Stimulated activated naive B cell treated with anti-CD40 and anti-IgM and Interleukin-4, amounts not matched to agents 10 μg/mL and 1 μg/mL and 100 μg/mL, for 72 hours (primary cell): Measurements from ENCODE around the gene P2RY14.
A peak's percentile ranks its signal among the peaks of the same experiment; 100 is the strongest.
"Not testable (repeated sequence)": the region's sequence is repeated elsewhere in the genome, so short reads cannot be mapped to it uniquely, and the experiment has no call there.

Experiments used
- ATAC-seq, 2 donors: fragments of 150-1000 bp; cut with Tn5 transposase; replicated peaks; 2 replicates each; pipeline ENCODE4 v1.10.0; 2021; ENCODE audit warnings: moderate library complexity in 1 of 2
- DNase-seq: peaks from one replicate; pipeline ENCODE4 v3.0.0; 2021
- H3K27ac Mint-ChIP-seq: one replicate; pipeline ENCODE4 v1.8.0; 2022; ENCODE audit warnings: mild to moderate bottlenecking, mixed read lengths
- H3K27me3 Mint-ChIP-seq, 2 donors: one replicate each; pipeline ENCODE4 v1.8.0; 2022; ENCODE audit warnings: mixed read lengths in 2 of 2
- H3K36me3 Mint-ChIP-seq, 2 donors: one replicate each; pipeline ENCODE4 v1.8.0; 2022; ENCODE audit warnings: mixed read lengths in 2 of 2, mild to moderate bottlenecking in 1 of 2
- H3K4me1 Mint-ChIP-seq, 2 donors: one replicate each; pipeline ENCODE4 v1.8.0; 2022; ENCODE audit warnings: mixed read lengths in 2 of 2, mild to moderate bottlenecking in 1 of 2
- H3K4me3 Mint-ChIP-seq, 2 donors: one replicate each; pipeline ENCODE4 v1.8.0; 2022; ENCODE audit warnings: mild to moderate bottlenecking in 2 of 2, mixed read lengths in 2 of 2, moderate library complexity in 1 of 2
- H3K9me3 Mint-ChIP-seq, 2 donors: one replicate each; pipeline ENCODE4 v1.8.0; 2022; ENCODE audit warnings: mixed read lengths in 2 of 2, mild to moderate bottlenecking in 1 of 2

Gene P2RY14

GRCh38 chr3:151183265-151183671 lies 95.1 kb downstream of the P2RY14 start:
- no peak for ATAC-seq

GRCh38 chr3:151182349-151183079 lies 95.8 kb downstream of the P2RY14 start:
- ATAC-seq (no peak), DNase-seq (no peak)
- Mint-ChIP-seq H3K4me3 (no peak overlapping the region), H3K27me3 (peaks cover 0 to 5% of the 10 kb centered on the region in 2 donors), H3K36me3 (no peaks in the 10 kb centered on the region), H3K4me1 (peaks cover 7 to 9% of the 10 kb centered on the region in 2 donors), H3K27ac (no peak overlapping the region), H3K9me3 (no peaks in the 10 kb centered on the region)

More at GRCh38 chr3:151183265-151183671, 95.1 kb downstream of the P2RY14 start:
- Mint-ChIP-seq H3K4me1 (peaks cover 7 to 9% of the 10 kb centered on the region in 2 donors), H3K36me3 (no peaks in the 10 kb centered on the region), H3K9me3 (no peaks in the 10 kb centered on the region), H3K4me3 (no peak overlapping the region), H3K27ac (no peak overlapping the region), H3K27me3 (peaks cover 0 to 5% of the 10 kb centered on the region in 2 donors)
- DNase-seq: no peak

- Mint-ChIP-seq H3K4me1 (peaks cover 0 to 2% of the 10 kb centered on the region in 2 donors), H3K27me3 (peaks cover 0 to 5% of the 10 kb centered on the region in 2 donors), H3K4me3 (no peak overlapping the region), H3K9me3 (no peaks in the 10 kb centered on the region), H3K36me3 (no peaks in the 10 kb centered on the region), H3K27ac (no peak overlapping the region)
- ATAC-seq: no peak
- DNase-seq: no peak
Measured at GRCh38 chr3:151178208-151178845, 100.0 kb downstream of the P2RY14 start.

- DNase-seq (no peak), ATAC-seq (no peak)
- Mint-ChIP-seq H3K36me3 (no peaks in the 10 kb centered on the region), H3K4me1 (peaks cover 16 to 17% of the 10 kb centered on the region in 2 donors), H3K27me3 (no peaks in the 10 kb centered on the region), H3K9me3 (no peaks in the 10 kb centered on the region), H3K4me3 (no peak overlapping the region), H3K27ac (no peak overlapping the region)
Measured at GRCh38 chr3:151175952-151176351, 102.4 kb downstream of the P2RY14 start.

- H3K9me3 Mint-ChIP-seq: no peaks in the 10 kb centered on the region
Measured at GRCh38 chr3:151174351-151174750, 104.0 kb downstream of the P2RY14 start.

GRCh38 chr3:151171145-151171757 lies 107.1 kb downstream of the P2RY14 start:
- ATAC-seq (peak; percentile 61), DNase-seq (peak; percentile 21)
- H3K4me3 Mint-ChIP-seq: peak overlapping the region; percentile 47 to 57
- no peaks in the 10 kb centered on the region for H3K36me3 Mint-ChIP-seq
- peak overlapping the region; percentile 87 for H3K27ac Mint-ChIP-seq
- H3K27me3 Mint-ChIP-seq: no peaks in the 10 kb centered on the region
- H3K9me3 Mint-ChIP-seq: no peaks in the 10 kb centered on the region
- peaks cover 24 to 37% of the 10 kb centered on the region in 2 donors for H3K4me1 Mint-ChIP-seq

More at GRCh38 chr3:151174351-151174750, 104.0 kb downstream of the P2RY14 start:
- no peak overlapping the region for H3K4me3 Mint-ChIP-seq
- no peaks in the 10 kb centered on the region for H3K36me3 Mint-ChIP-seq
- DNase-seq (no peak), ATAC-seq (no peak)
- peaks cover 22 to 33% of the 10 kb centered on the region in 2 donors for H3K4me1 Mint-ChIP-seq
- H3K27ac Mint-ChIP-seq: no peak overlapping the region
- H3K27me3 Mint-ChIP-seq: no peaks in the 10 kb centered on the region

- DNase-seq (peak; percentile 51), ATAC-seq (peak; percentile 68 to 69)
- Mint-ChIP-seq H3K4me3 (peak overlapping the region; percentile 47 to 58), H3K4me1 (peaks cover 24 to 37% of the 10 kb centered on the region in 2 donors), H3K27ac (peak overlapping the region; percentile 87)
- not testable (repeated sequence) for H3K27me3 Mint-ChIP-seq, H3K9me3 Mint-ChIP-seq, H3K36me3 Mint-ChIP-seq
Measured at GRCh38 chr3:151169948-151170679, 108.2 kb downstream of the P2RY14 start.

- Mint-ChIP-seq H3K4me3 (peak overlapping the region; percentile 47 to 58), H3K4me1 (peaks cover 24 to 37% of the 10 kb centered on the region in 2 donors), H3K27me3 (no peaks in the 10 kb centered on the region), H3K36me3 (no peaks in the 10 kb centered on the region), H3K27ac (peak overlapping the region; percentile 87), H3K9me3 (no peaks in the 10 kb centered on the region)
- DNase-seq (no peak), ATAC-seq (peak; percentile 78 to 81)
Measured at GRCh38 chr3:151169262-151169947, 108.9 kb downstream of the P2RY14 start.

GRCh38 chr3:151168269-151169094 lies 109.9 kb downstream of the P2RY14 start:
- DNase-seq (peak; percentile 48), ATAC-seq (peak; percentile 41 to 55)
- no peak overlapping the region for H3K4me3 Mint-ChIP-seq
- no peaks in the 10 kb centered on the region for H3K36me3 Mint-ChIP-seq
- H3K27me3 Mint-ChIP-seq: no peaks in the 10 kb centered on the region
- H3K4me1 Mint-ChIP-seq: peaks cover 24 to 37% of the 10 kb centered on the region in 2 donors
- H3K27ac Mint-ChIP-seq: no peak overlapping the region
- H3K9me3 Mint-ChIP-seq: no peaks in the 10 kb centered on the region

GRCh38 chr3:151166161-151166560 lies 112.2 kb downstream of the P2RY14 start:
- Mint-ChIP-seq H3K27me3 (no peaks in the 10 kb centered on the region), H3K27ac (no peak overlapping the region), H3K36me3 (no peaks in the 10 kb centered on the region), H3K4me1 (peaks cover 12 to 22% of the 10 kb centered on the region in 2 donors), H3K4me3 (no peak overlapping the region), H3K9me3 (no peaks in the 10 kb centered on the region)
- ATAC-seq (no peak), DNase-seq (no peak)

GRCh38 chr3:151165226-151165625 lies 113.1 kb downstream of the P2RY14 start:
- Mint-ChIP-seq H3K4me3 (no peak overlapping the region), H3K36me3 (no peaks in the 10 kb centered on the region), H3K4me1 (peaks cover 5 to 13% of the 10 kb centered on the region in 2 donors), H3K9me3 (no peaks in the 10 kb centered on the region), H3K27me3 (no peaks in the 10 kb centered on the region), H3K27ac (no peak overlapping the region)
- no peak for ATAC-seq
- DNase-seq: no peak
